Hepatocyte (in vitro differentiated cells): ENCODE data around the gene DNAAF1. TPM values are rescaled to one million over a fixed set of nuclear protein-coding genes. Genes with fewer than 3 reads are reported as not detected.

Source experiments
- DNase-seq: peaks from one replicate; pipeline ENCODE4 v3.0.0-alpha.2; 2016; ENCODE audit warnings: low spot score
- H2AFZ ChIP-seq: fragments of 200-600 bp; sonication (generic); 2 replicates; pipeline ENCODE4 v1.6.0; 2016; ENCODE audit warnings: antibody characterized with exemption, mild to moderate bottlenecking
- H3K27ac ChIP-seq: fragments of 200-600 bp; sonication (generic); 2 replicates; pipeline ENCODE4 v1.5.1; 2016; ENCODE audit warnings: mild to moderate bottlenecking
- H3K27me3 ChIP-seq: fragments of 200-600 bp; sonication (generic); 2 replicates; pipeline ENCODE4 v1.6.1; 2016
- H3K36me3 ChIP-seq: fragments of 200-600 bp; sonication (generic); replicated peaks from 2 replicates; pipeline ENCODE4 v1.5.1; 2016; ENCODE audit warnings: low read depth; ENCODE audit not compliant: insufficient read depth
- H3K4me1 ChIP-seq: fragments of 200-600 bp; sonication (generic); 2 replicates; pipeline ENCODE4 v1.5.1; 2016; ENCODE audit warnings: mild to moderate bottlenecking, moderate library complexity; ENCODE audit not compliant: insufficient read depth
- H3K4me2 ChIP-seq: fragments of 200-600 bp; sonication (generic); 2 replicates; pipeline ENCODE4 v1.6.0; 2016
- H3K4me3 ChIP-seq: fragments of 200-600 bp; sonication (generic); 2 replicates; pipeline ENCODE4 v1.5.1; 2016; ENCODE audit warnings: mild to moderate bottlenecking
- H3K79me2 ChIP-seq: fragments of 200-600 bp; sonication (generic); 2 replicates; pipeline ENCODE4 v1.6.0; 2017; ENCODE audit warnings: mild to moderate bottlenecking
- H3K9me2 ChIP-seq: fragments of 200-600 bp; sonication (generic); replicated peaks from 2 replicates; pipeline ENCODE4 v1.6.0; 2017; ENCODE audit warnings: mild to moderate bottlenecking; ENCODE audit not compliant: insufficient read depth
- H3K9me3 ChIP-seq: fragments of 200-600 bp; sonication (generic); 2 replicates; pipeline ENCODE4 v1.5.1; 2016; ENCODE audit warnings: low read depth, mild to moderate bottlenecking
- H4K20me1 ChIP-seq: fragments of 200-600 bp; sonication (generic); 2 replicates; pipeline ENCODE4 v1.6.0; 2016; ENCODE audit warnings: mild to moderate bottlenecking; ENCODE audit not compliant: insufficient read depth, poor library complexity, severe bottlenecking
- CTCF ChIP-seq: fragments of 200-600 bp; sonication (generic); IDR thresholded peaks from 2 replicates; pipeline ENCODE4 v1.5.1; 2016; ENCODE audit warnings: antibody characterized with exemption, mild to moderate bottlenecking; ENCODE audit not compliant: poor library complexity
- EZH2 ChIP-seq: fragments of 200-600 bp; sonication (generic); IDR thresholded peaks from 2 replicates; pipeline ENCODE4 v1.6.1; 2016; ENCODE audit warnings: antibody characterized with exemption, mild to moderate bottlenecking, borderline replicate concordance
- EZH2phosphoT487 ChIP-seq: fragments of 200-600 bp; sonication (generic); IDR thresholded peaks from one replicate; pipeline ENCODE4 v1.6.1; 2018; ENCODE audit warnings: antibody characterized with exemption, mild to moderate bottlenecking, low read depth, moderate library complexity; ENCODE audit not compliant: unreplicated experiment, severe bottlenecking
- WGBS: methylation state at CpG from one replicate; pipeline ENCODE4 v1.1.6; 2016; ENCODE audit warnings: low lambda C conversion rate; ENCODE audit errors: missing lambda C conversion rate; 5-methylcytosine and 5-hydroxymethylcytosine counted together
- polyA plus RNA-seq: library from polyadenylated mRNA; unstranded; fragments of >200 nt; fragmentation: Nextera tagmentation; extraction: Ambion mirVana; gene quantifications from 2 replicates; pipeline ENCODE4 v1.2.1, GENCODE V29; 2016
- total RNA-seq: library from RNA; depleted of rRNA; stranded (reverse); fragments of >200 nt; gene quantifications from 2 replicates; pipeline ENCODE4 v1.2.3, GENCODE V29; 2014

The DNAAF1 gene
- total and polyA plus RNA-seq, 2 experiments from 2014 or later: 0.13 to 0.31 TPM

DNA sequence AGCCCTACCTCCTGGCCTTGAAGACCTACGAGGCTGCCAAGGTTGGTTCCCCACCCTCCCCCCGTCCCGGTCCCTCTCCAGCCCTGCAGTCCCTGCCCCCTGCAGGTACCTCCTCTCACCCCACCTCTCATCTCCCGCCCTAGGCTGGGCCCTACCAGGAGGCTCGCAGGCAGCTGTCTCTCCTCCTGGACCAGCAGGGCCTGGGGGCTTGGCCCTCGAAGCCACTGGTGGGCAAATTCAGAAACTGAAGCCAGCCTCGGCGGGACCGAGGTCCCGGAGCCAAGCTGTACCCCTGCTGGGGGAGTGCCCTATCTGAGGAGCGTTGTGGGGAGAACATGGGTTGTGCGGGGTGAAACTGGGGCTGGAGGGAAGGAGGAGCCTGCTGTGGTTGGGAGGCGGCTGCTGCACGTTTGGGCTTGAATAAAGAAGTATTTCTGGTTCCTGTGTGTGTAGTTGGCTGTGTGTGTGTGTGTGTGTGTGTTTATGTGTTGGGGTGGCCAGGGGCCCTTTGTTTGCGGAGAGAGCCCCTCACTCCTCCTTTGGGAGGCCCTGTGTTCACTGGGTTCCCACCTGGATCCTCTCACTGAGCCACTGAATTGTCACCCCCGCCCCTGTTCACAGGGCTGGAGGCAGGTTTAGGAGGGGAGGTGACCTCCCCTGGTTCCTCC is 51.8 kb downstream of the DNAAF1 start:
- no peak for TF ChIP-seq EZH2
- TF ChIP-seq CTCF: no peak
- no peak for TF ChIP-seq EZH2phosphoT487
- Histone ChIP-seq H3K4me2 (no peak overlapping the region), H3K4me3 (no peak overlapping the region), H3K79me2 (no peaks in the 10 kb centered on the region), H3K9me2 (no peaks in the 10 kb centered on the region), H3K27ac (no peak overlapping the region), H3K4me1 (no peaks in the 10 kb centered on the region), H2AFZ (no peak overlapping the region), H3K9me3 (no peaks in the 10 kb centered on the region), H4K20me1 (no peaks in the 10 kb centered on the region), H3K27me3 (no peaks in the 10 kb centered on the region), H3K36me3 (no peaks in the 10 kb centered on the region)
- DNase-seq: no peak
- 73% methylated on average over 13 of the region's 16 CpGs for WGBS

GRCh38 chr16:84197466-84198128 is 52.5 kb downstream of the DNAAF1 start:
- 93% methylated on average over 14 of the region's 14 CpGs for WGBS
- Histone ChIP-seq H3K4me2 (no peak overlapping the region), H3K79me2 (no peaks in the 10 kb centered on the region), H3K9me2 (no peaks in the 10 kb centered on the region), H3K27ac (no peak overlapping the region), H3K36me3 (no peaks in the 10 kb centered on the region), H3K27me3 (no peaks in the 10 kb centered on the region), H2AFZ (no peak overlapping the region), H3K4me3 (no peak overlapping the region), H3K9me3 (no peaks in the 10 kb centered on the region), H4K20me1 (no peaks in the 10 kb centered on the region), H3K4me1 (no peaks in the 10 kb centered on the region)
- no peak for DNase-seq
- no peak for TF ChIP-seq CTCF
- TF ChIP-seq EZH2phosphoT487: no peak
- no peak for TF ChIP-seq EZH2

DNA sequence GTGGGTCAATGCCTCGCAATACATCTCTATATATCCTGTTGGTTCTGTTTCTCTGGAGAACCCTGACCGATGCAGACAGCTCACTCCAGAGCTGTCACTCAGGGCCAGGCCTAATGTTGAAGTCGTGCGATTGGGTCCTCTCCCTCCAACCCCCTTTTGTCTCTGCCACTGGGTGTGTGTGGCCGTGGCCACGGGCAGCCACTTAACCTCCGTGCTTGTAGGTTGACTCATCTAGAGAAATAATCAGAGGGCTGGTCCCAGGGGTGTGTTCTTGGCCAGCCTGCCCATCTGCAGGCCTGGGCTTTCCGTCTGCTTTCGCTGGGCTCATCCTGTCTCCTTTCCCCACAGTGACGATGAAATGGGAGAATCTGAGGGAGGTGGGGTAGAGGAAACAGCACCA is 53.3 kb downstream of the DNAAF1 start:
- Histone ChIP-seq H3K36me3 (no peaks in the 10 kb centered on the region), H3K27me3 (no peaks in the 10 kb centered on the region), H4K20me1 (no peaks in the 10 kb centered on the region), H3K4me2 (no peak overlapping the region), H2AFZ (no peak overlapping the region), H3K9me3 (no peaks in the 10 kb centered on the region), H3K79me2 (no peaks in the 10 kb centered on the region), H3K27ac (no peak overlapping the region), H3K4me1 (no peaks in the 10 kb centered on the region), H3K9me2 (no peaks in the 10 kb centered on the region), H3K4me3 (no peak overlapping the region)
- TF ChIP-seq CTCF (no peak), EZH2 (no peak), EZH2phosphoT487 (no peak)
- WGBS: 85% methylated on average over 10 of the region's 10 CpGs
- DNase-seq: no peak
